ENCODE data around the gene NGRN.

The NGRN gene

GRCh38 chr15:90305932-90306331, 40.5 kb downstream of the NGRN start:
- H3K4me1 ChIP-seq = no peaks in the 10 kb centered on the region
- TF ChIP-seq CTCF (IDR thresholded peaks at IDR 0.05; ENCODE audit: low read depth, low read length) = no peak

GRCh38 chr15:90306560-90306959, 41.1 kb downstream of the NGRN start:
- H3K36me3 ChIP-seq = no peaks in the 10 kb centered on the region
- no peak for TF ChIP-seq CTCF (IDR thresholded peaks at IDR 0.05; ENCODE audit: low read depth, low read length)
- DNase-seq = no peak

More at GRCh38 chr15:90305932-90306331, 40.5 kb downstream of the NGRN start:
- Histone ChIP-seq H3K36me3 (no peaks in the 10 kb centered on the region), H3K27me3 (no peaks in the 10 kb centered on the region), H3K9me3 (no peaks in the 10 kb centered on the region), H3K4me3 (ENCODE audit: low read depth, low read length) (no peak overlapping the region)
- DNase-seq = no peak

GRCh38 chr15:90307661-90308060, 42.2 kb downstream of the NGRN start:
- Histone ChIP-seq H3K9me3 (no peaks in the 10 kb centered on the region), H3K4me1 (no peaks in the 10 kb centered on the region), H3K27me3 (no peaks in the 10 kb centered on the region), H3K36me3 (no peaks in the 10 kb centered on the region), H3K4me3 (ENCODE audit: low read depth, low read length) (no peak overlapping the region)
- no peak for TF ChIP-seq CTCF (IDR thresholded peaks at IDR 0.05; ENCODE audit: low read depth, low read length)
- DNase-seq = no peak

More at GRCh38 chr15:90306560-90306959, 41.1 kb downstream of the NGRN start:
- H3K9me3 ChIP-seq = no peaks in the 10 kb centered on the region
- no peaks in the 10 kb centered on the region for H3K4me1 ChIP-seq
- H3K27me3 ChIP-seq = no peaks in the 10 kb centered on the region
- H3K4me3 ChIP-seq (ENCODE audit: low read depth, low read length) = no peak overlapping the region

GRCh38 chr15:90309020-90309419, 43.5 kb downstream of the NGRN start:
- DNase-seq = no peak
- Histone ChIP-seq H3K36me3 (no peaks in the 10 kb centered on the region), H3K27me3 (no peaks in the 10 kb centered on the region), H3K4me3 (ENCODE audit: low read depth, low read length) (no peak overlapping the region), H3K9me3 (no peaks in the 10 kb centered on the region), H3K4me1 (no peaks in the 10 kb centered on the region)
- no peak for TF ChIP-seq CTCF (IDR thresholded peaks at IDR 0.05; ENCODE audit: low read depth, low read length)

GRCh38 chr15:90315278-90315982, 50.0 kb downstream of the NGRN start:
- Histone ChIP-seq H3K4me1 (no peaks in the 10 kb centered on the region), H3K9me3 (no peaks in the 10 kb centered on the region), H3K4me3 (ENCODE audit: low read depth, low read length) (no peak overlapping the region), H3K36me3 (no peaks in the 10 kb centered on the region), H3K27me3 (no peaks in the 10 kb centered on the region)
- no peak for TF ChIP-seq CTCF (IDR thresholded peaks at IDR 0.05; ENCODE audit: low read depth, low read length)
- no peak for DNase-seq

GRCh38 chr15:90316139-90316538, 50.7 kb downstream of the NGRN start:
- Histone ChIP-seq H3K4me3 (ENCODE audit: low read depth, low read length) (no peak overlapping the region), H3K27me3 (no peaks in the 10 kb centered on the region), H3K4me1 (no peaks in the 10 kb centered on the region), H3K9me3 (no peaks in the 10 kb centered on the region), H3K36me3 (no peaks in the 10 kb centered on the region)
- no peak for TF ChIP-seq CTCF (IDR thresholded peaks at IDR 0.05; ENCODE audit: low read depth, low read length)
- DNase-seq = no peak
